PC-3 (cell line): Measurements from ENCODE around the gene MYMK.

Source experiments
- CTCF ChIP-seq: fragments of 300-600 bp; sonication (generic); conservative IDR thresholded peaks from 2 replicates; pipeline ENCODE4 v1.5.1; 2017; ENCODE audit warnings: antibody characterized with exemption, low read depth, mild to moderate bottlenecking, low read length
- EZH2 ChIP-seq: fragments of 300-600 bp; sonication (generic); IDR thresholded peaks from one replicate; pipeline ENCODE4 v1.6.1; 2017; ENCODE audit warnings: antibody characterized with exemption, mild to moderate bottlenecking, low read length; ENCODE audit not compliant: unreplicated experiment
- EZH2phosphoT487 ChIP-seq: fragments of 300-600 bp; sonication (generic); IDR thresholded peaks from 2 replicates; pipeline ENCODE4 v1.6.1; 2018; ENCODE audit warnings: mild to moderate bottlenecking, antibody characterized with exemption, low read length, borderline replicate concordance

DNA sequence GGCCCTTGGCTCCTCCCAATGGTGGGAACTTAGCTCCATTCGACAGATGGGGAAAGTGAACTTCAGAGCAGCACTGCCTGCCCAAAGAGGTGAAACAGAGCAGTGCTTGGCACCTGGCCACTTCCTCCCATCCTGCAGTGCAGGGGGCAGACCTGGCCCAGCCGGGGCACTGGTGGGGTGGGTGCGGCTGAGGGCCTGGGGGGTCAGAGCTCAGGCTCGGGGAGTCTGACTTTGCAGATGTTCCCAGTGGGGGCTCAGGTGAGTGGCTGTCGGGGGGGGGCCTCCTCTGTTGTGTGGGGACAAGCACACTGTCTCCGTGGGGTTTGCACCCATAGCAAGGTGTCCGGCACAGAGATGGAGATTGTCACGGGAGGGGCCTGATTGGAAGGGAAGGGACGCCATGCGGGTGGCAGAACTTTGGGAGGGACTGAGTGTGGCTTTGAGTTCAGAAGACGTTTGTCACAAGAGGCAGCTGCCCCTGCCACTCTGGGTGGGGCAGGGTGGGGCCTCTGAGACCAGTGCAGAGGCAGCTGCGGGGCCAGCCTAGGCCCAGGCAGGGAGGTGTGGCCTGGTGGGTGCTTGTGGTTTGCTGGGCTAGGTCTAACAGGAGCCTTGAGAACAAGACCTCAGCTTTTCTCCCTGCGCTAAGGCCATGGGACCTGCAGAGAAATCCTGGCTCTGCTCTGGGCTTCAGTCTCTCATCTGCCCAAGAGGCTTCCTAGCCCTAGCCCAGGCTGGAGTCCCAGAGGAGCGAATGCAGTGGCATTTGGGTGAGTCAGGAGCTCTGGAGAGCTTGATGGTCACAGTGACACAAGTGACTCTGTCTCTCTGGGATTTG, 2.5 kb downstream of the MYMK start:
- no peak for TF ChIP-seq CTCF
- TF ChIP-seq EZH2phosphoT487: no peak
- no peak for TF ChIP-seq EZH2
